Natural killer cell (primary cell): Measurements from ENCODE around the gene GJD2. TPM values are rescaled to one million over a fixed set of nuclear protein-coding genes. Genes with fewer than 3 reads are reported as not detected.

Experiments used
- ATAC-seq, 3 donors: fragments of 150-1000 bp in 2 of 3; fragments of 200-7000 bp in 1 of 3; cut with Tn5 transposase; 1 replicate in 1 of 3; 2 replicates in 2 of 3; pipeline ENCODE4 v1.10.0; 2021; ENCODE audit warnings: mild to moderate bottlenecking in 2 of 3, moderate library complexity in 2 of 3
- DNase-seq, 2 donors: peaks; one replicate each; pipeline versions ENCODE4 v3.0.0 to v3.0.0-alpha.2; 2013 to 2021; ENCODE audit warnings: mixed read lengths in 1 of 2
- H3K27ac ChIP-seq: one replicate; pipeline ENCODE4 v1.5.1; 2013; ENCODE audit warnings: mild to moderate bottlenecking, low read length
- H3K27me3 ChIP-seq: one replicate; pipeline ENCODE4 v1.6.1; 2013; ENCODE audit warnings: low read length; ENCODE audit not compliant: control insufficient read depth, insufficient read depth
- H3K36me3 ChIP-seq: one replicate; pipeline ENCODE4 v1.6.1; 2013; ENCODE audit warnings: low read length; ENCODE audit not compliant: control insufficient read depth, insufficient read depth
- H3K4me1 ChIP-seq: one replicate; pipeline ENCODE4 v1.6.1; 2013; ENCODE audit warnings: low read length; ENCODE audit not compliant: control insufficient read depth, insufficient read depth
- H3K4me3 ChIP-seq: one replicate; pipeline ENCODE4 v1.5.1; 2013; ENCODE audit warnings: low read length
- H3K9me3 ChIP-seq: one replicate; pipeline ENCODE4 v1.6.1; 2013; ENCODE audit warnings: low read length; ENCODE audit not compliant: control insufficient read depth, insufficient read depth
- H3K27ac Mint-ChIP-seq, 2 donors: one replicate each; pipeline ENCODE4 v1.8.0; 2022; ENCODE audit warnings: mild to moderate bottlenecking in 2 of 2, mixed read lengths in 2 of 2, moderate library complexity in 1 of 2
- H3K27me3 Mint-ChIP-seq, 2 donors: one replicate each; pipeline ENCODE4 v1.8.0; 2022; ENCODE audit warnings: low read depth in 2 of 2, mixed read lengths in 2 of 2
- H3K36me3 Mint-ChIP-seq: one replicate; pipeline ENCODE4 v1.8.0; 2022; ENCODE audit warnings: mixed read lengths
- H3K4me1 Mint-ChIP-seq, 2 donors: one replicate each; pipeline ENCODE4 v1.8.0; 2022; ENCODE audit warnings: mixed read lengths in 2 of 2
- H3K4me3 Mint-ChIP-seq: one replicate; pipeline ENCODE4 v1.8.0; 2022; ENCODE audit warnings: mild to moderate bottlenecking, moderate library complexity, mixed read lengths
- H3K9me3 Mint-ChIP-seq, 2 donors: one replicate each; pipeline ENCODE4 v1.8.0; 2022; ENCODE audit warnings: mixed read lengths in 2 of 2
- CTCF ChIP-seq: fragments of 200-600 bp; IDR thresholded peaks from one replicate; pipeline ENCODE4 v1.8.0; 2022; ENCODE audit warnings: antibody characterized with exemption
- WGBS: methylation state at CpG from one replicate; pipeline ENCODE4 v1.1.7; 2013; ENCODE audit warnings: missing lambda C conversion rate; ENCODE audit not compliant: insufficient coverage; 5-methylcytosine and 5-hydroxymethylcytosine counted together
- intact Hi-C: fragments of 100-400 bp; cut with micrococcal nuclease; formaldehyde crosslinking; loops from one replicate; pipeline ENCODE4 v1.14.2; 2022
- total RNA-seq, 4 donors: library from RNA; stranded (reverse); fragments of 120-200 nt in 1 of 4; gene quantifications; one replicate each; pipeline versions ENCODE4 v1.2.3 to v1.2.4, GENCODE V29; 2013 to 2022

Gene GJD2
- total RNA-seq, 3 donors from 2014 or later (not counting 1 experiment from before 2014, with no cell fraction given), result not detected

DNA sequence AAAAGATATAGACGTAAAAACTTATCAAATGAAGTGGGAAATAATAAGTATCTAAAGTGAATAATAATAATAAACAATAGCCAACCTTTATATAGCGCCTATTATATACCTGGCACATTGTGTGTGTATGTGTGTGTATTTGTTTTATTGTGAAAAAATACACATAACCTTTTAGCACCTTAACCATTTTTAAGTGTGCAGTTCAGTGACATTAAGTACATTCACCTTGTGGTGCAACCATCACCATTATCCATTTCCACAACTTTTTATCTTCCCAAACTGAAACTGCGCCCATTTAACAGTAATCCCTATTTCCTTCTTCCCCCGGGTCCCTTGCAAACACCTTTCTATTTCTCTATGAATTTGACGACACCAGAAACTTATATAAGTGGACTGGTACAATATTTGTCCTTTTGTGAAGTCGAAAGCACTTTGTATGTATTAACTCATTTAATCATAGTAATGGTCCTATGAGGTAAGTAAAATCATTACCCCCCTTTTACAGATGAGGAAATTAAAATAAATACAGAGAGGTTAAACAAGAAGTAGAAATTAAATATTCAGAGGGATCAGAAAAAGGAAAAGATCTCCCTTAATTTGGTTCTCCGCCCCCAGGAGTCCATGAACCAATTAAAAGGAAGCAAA lies 33.5 kb downstream of the GJD2 start:
- Mint-ChIP-seq H3K4me3 (no peak overlapping the region), H3K4me1 (no peaks in the 10 kb centered on the region), H3K27me3 (peaks cover 30 to 72% of the 10 kb centered on the region in 2 donors), H3K36me3 (peaks cover 8% of the 10 kb centered on the region), H3K9me3 (no peaks in the 10 kb centered on the region), H3K27ac (no peak overlapping the region)
- Histone ChIP-seq H3K36me3 (no peaks in the 10 kb centered on the region), H3K4me3 (no peak overlapping the region), H3K4me1 (no peaks in the 10 kb centered on the region), H3K27ac (no peak overlapping the region), H3K27me3 (no peaks in the 10 kb centered on the region), H3K9me3 (no peaks in the 10 kb centered on the region)
- intact Hi-C loops, result no loop called here
- no peak for ATAC-seq
- WGBS, result 65% methylated on average over 3 of the region's 7 CpGs
- no peak for DNase-seq
- TF ChIP-seq CTCF, result no peak

GRCh38 chr15:34719695-34720094 lies 35.1 kb downstream of the GJD2 start:
- H3K9me3 ChIP-seq, result no peaks in the 10 kb centered on the region
- WGBS, result 67% methylated on average over 2 of the region's 2 CpGs
- Mint-ChIP-seq H3K27ac (no peak overlapping the region), H3K27me3 (peaks cover 23 to 56% of the 10 kb centered on the region in 2 donors), H3K36me3 (peaks cover 8% of the 10 kb centered on the region), H3K4me1 (no peaks in the 10 kb centered on the region), H3K9me3 (no peaks in the 10 kb centered on the region), H3K4me3 (no peak overlapping the region)
- no peaks in the 10 kb centered on the region for H3K27me3 ChIP-seq
- DNase-seq, result no peak
- H3K36me3 ChIP-seq, result no peaks in the 10 kb centered on the region
- H3K4me1 ChIP-seq, result no peaks in the 10 kb centered on the region
- H3K4me3 ChIP-seq, result no peak overlapping the region
- intact Hi-C loops, result no loop called here
- no peak for TF ChIP-seq CTCF
- H3K27ac ChIP-seq, result no peak overlapping the region
- no peak for ATAC-seq

DNA sequence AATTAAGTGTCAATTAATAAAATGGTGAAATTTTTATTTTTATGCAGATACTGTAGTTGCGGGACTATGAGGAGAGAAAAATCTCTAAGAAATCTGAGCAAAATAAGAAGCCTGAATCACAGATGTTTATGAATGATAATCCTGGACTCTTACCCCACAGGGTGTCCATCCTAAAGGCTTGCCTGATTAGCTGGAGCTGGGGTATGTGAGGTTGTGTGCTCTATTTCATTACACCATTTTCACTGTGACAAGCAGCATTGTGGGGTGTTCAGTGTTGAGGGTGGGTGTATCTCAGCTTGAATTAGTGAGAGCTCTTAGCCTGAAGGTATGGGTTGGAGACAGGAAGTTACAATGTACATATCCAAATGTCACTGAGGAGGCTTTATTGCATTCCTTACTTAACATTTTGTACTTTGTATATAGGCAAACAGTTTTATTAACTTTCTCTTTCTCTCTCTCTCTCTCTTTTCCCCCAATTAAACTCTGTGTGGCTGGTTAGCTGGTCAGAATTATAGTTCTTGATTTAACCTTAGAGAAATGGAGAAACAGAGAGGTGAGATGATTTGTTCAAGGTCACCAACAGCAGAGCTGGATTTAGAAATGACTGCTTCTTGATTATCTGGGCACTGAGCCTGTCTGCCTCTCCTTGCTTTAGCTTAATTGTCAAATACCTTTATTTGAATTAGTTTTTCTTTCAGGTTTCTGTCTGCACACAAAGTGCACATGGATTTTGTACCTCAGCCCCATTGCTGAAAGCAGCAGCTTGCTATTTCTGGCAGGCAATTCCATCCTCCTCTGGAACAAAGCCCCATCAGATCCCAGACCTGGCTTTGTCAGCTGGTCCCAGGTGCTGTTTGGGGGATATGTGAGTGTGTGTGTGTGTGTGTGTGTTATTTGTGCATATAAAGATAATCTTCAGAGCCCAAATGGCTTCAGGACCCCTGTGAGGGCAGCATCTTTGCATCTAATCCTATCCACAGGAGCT lies 35.8 kb downstream of the GJD2 start:
- Histone ChIP-seq H3K4me3 (no peak overlapping the region), H3K36me3 (no peaks in the 10 kb centered on the region), H3K4me1 (no peaks in the 10 kb centered on the region), H3K27me3 (no peaks in the 10 kb centered on the region), H3K9me3 (no peaks in the 10 kb centered on the region), H3K27ac (no peak overlapping the region)
- Mint-ChIP-seq H3K9me3 (no peaks in the 10 kb centered on the region), H3K4me3 (no peak overlapping the region), H3K36me3 (peaks cover 4% of the 10 kb centered on the region), H3K27ac (no peak overlapping the region), H3K4me1 (no peaks in the 10 kb centered on the region), H3K27me3 (peaks cover 21 to 52% of the 10 kb centered on the region in 2 donors)
- TF ChIP-seq CTCF, result no peak
- WGBS, result 100% methylated on average over 1 of the region's 1 CpG
- intact Hi-C loops, result no loop called here
- DNase-seq, result no peak
- no peak for ATAC-seq
